Progenitor cell of endocrine pancreas (in vitro differentiated cells): ENCODE data around the gene TTC27. TPM values are rescaled to one million over a fixed set of nuclear protein-coding genes. Genes with fewer than 3 reads are reported as not detected.
"Not testable (repeated sequence)": the region's sequence is repeated elsewhere in the genome, so short reads cannot be mapped to it uniquely, and the experiment has no call there.

Source experiments
- DNase-seq: peaks from one replicate; pipeline ENCODE4 v3.0.0; 2021; ENCODE audit warnings: low spot score; ENCODE audit not compliant: unreplicated experiment
- H3K27ac Mint-ChIP-seq: 2 replicates; pipeline ENCODE4 v1.8.0; 2021; ENCODE audit warnings: mild to moderate bottlenecking, moderate library complexity, mixed read lengths
- H3K27me3 Mint-ChIP-seq: 2 replicates; pipeline ENCODE4 v1.8.0; 2021; ENCODE audit warnings: mixed read lengths
- H3K36me3 Mint-ChIP-seq: 2 replicates; pipeline ENCODE4 v1.8.0; 2022; ENCODE audit warnings: mixed read lengths; ENCODE audit not compliant: insufficient read depth
- H3K4me1 Mint-ChIP-seq: 2 replicates; pipeline ENCODE4 v1.8.0; 2021; ENCODE audit warnings: low read depth, mixed read lengths
- H3K4me3 Mint-ChIP-seq: 2 replicates; pipeline ENCODE4 v1.8.0; 2021; ENCODE audit warnings: low read depth, mild to moderate bottlenecking, moderate library complexity, mixed read lengths
- H3K9me3 Mint-ChIP-seq: 2 replicates; pipeline ENCODE4 v1.8.0; 2021; ENCODE audit warnings: low read depth, mixed read lengths
- total RNA-seq: library from RNA; stranded (reverse); gene quantifications from 2 replicates; pipeline ENCODE4 v1.2.1, GENCODE V29; 2021
- TF ChIP-seq, protein P1 (sequence below): fragments of 200-600 bp; sonication (generic); IDR thresholded peaks from one replicate; pipeline ENCODE4 v1.5.0; 2021; ENCODE audit warnings: antibody characterized with exemption, mild to moderate bottlenecking; ENCODE audit not compliant: unreplicated experiment

Gene TTC27
- total RNA-seq, 1 donor from 2014 or later, result 20.5 TPM

DNA sequence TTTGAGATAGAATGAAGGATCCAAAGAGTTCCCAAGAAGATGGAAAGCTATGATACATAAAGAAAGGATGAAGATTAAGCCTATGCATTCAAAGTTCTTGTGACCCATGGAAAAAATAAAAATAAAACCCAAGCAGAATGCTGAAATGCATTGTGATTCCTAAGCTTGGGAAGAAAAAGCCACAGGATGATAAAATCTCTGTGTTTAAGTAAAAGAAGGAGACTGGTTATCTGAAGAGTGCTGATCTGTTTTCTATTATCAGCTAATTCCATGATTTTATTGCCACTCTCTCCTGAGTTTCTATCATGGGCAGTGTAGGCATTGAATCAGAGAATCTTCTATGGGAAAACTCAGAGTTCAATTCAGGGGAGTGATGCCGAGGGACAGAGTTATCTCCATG is 215.8 kb downstream of the TTC27 start:
- Mint-ChIP-seq H3K27ac (no peak overlapping the region), H3K27me3 (peaks cover 2% of the 10 kb centered on the region), H3K9me3 (peaks cover 7% of the 10 kb centered on the region), H3K4me3 (no peak overlapping the region), H3K36me3 (no peaks in the 10 kb centered on the region), H3K4me1 (peaks cover 1% of the 10 kb centered on the region)
- TF ChIP-seq, protein P1, sequence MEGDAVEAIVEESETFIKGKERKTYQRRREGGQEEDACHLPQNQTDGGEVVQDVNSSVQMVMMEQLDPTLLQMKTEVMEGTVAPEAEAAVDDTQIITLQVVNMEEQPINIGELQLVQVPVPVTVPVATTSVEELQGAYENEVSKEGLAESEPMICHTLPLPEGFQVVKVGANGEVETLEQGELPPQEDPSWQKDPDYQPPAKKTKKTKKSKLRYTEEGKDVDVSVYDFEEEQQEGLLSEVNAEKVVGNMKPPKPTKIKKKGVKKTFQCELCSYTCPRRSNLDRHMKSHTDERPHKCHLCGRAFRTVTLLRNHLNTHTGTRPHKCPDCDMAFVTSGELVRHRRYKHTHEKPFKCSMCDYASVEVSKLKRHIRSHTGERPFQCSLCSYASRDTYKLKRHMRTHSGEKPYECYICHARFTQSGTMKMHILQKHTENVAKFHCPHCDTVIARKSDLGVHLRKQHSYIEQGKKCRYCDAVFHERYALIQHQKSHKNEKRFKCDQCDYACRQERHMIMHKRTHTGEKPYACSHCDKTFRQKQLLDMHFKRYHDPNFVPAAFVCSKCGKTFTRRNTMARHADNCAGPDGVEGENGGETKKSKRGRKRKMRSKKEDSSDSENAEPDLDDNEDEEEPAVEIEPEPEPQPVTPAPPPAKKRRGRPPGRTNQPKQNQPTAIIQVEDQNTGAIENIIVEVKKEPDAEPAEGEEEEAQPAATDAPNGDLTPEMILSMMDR, result no peak
- DNase-seq, result no peak

DNA sequence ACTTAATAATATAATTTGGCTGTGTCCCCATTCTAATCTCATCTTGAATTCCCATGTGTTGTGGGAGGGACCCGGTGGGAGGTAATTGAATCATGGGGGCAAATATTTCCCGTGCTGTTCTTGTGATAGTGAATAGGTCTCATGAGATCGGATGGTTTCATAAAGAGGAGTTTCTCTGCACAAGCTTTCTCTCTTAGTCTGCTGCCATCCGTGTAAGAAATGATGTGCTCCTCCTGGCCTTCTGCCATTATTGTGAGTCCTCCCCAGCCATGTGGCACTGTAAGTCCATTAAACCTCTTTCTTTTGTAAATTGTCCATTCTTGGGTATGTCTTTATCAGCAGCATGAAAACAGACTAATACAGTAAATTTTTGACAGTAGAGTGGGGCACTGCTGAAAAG is 216.4 kb downstream of the TTC27 start:
- no peak overlapping the region for H3K27ac Mint-ChIP-seq
- peaks cover 7% of the 10 kb centered on the region for H3K9me3 Mint-ChIP-seq
- peaks cover 2% of the 10 kb centered on the region for H3K27me3 Mint-ChIP-seq
- peaks cover 1% of the 10 kb centered on the region for H3K4me1 Mint-ChIP-seq
- H3K36me3 Mint-ChIP-seq, result no peaks in the 10 kb centered on the region
- H3K4me3 Mint-ChIP-seq, result no peak overlapping the region
- TF ChIP-seq, protein P1, result no peak
- DNase-seq, result no peak

DNA sequence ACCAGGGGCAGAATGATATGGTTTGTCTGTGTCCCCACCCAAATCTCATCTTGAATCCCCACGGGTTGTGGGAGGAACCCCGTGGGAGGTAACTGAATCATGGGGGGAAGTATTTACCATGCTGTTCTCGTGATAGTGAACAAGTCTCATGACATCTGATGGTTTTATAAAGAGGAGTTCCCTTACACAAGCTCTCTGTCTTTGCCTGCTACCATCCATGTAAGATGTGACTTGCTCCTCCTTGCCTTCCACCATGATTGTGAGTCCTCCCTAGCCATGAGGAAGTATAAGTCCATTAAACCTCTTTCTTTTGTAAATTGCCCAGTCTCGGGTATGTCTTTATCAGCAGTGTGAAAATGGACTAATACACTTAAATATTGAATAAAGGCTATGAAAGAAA is 218.4 kb downstream of the TTC27 start:
- not testable (repeated sequence) for H3K27ac Mint-ChIP-seq, H3K4me3 Mint-ChIP-seq, H3K36me3 Mint-ChIP-seq, H3K27me3 Mint-ChIP-seq, H3K4me1 Mint-ChIP-seq, H3K9me3 Mint-ChIP-seq, DNase-seq

DNA sequence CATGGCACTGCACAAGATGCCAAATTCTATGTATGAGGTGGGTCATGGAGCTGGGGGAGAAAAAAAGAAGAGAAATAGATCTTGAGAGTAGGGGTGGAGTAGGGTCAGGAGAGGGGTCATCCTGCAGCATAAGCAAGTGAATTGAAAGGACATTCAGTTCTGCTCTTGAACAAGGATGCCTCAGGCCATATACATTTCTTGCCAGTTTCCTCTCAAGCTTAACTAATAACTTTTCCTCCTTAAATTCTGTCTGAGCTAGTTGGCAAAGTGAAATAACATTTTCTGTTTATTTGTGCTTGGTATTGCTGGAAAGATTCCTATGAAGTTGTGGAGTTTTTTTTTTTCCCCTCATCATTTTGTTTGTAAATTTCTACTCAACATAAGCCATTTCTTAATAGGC is 219.9 kb downstream of the TTC27 start:
- Mint-ChIP-seq H3K9me3 (peaks cover 7% of the 10 kb centered on the region), H3K4me1 (peaks cover 1% of the 10 kb centered on the region), H3K36me3 (no peaks in the 10 kb centered on the region), H3K27ac (no peak overlapping the region), H3K27me3 (no peaks in the 10 kb centered on the region), H3K4me3 (no peak overlapping the region)
- TF ChIP-seq, protein P1, result no peak
- DNase-seq, result no peak

DNA sequence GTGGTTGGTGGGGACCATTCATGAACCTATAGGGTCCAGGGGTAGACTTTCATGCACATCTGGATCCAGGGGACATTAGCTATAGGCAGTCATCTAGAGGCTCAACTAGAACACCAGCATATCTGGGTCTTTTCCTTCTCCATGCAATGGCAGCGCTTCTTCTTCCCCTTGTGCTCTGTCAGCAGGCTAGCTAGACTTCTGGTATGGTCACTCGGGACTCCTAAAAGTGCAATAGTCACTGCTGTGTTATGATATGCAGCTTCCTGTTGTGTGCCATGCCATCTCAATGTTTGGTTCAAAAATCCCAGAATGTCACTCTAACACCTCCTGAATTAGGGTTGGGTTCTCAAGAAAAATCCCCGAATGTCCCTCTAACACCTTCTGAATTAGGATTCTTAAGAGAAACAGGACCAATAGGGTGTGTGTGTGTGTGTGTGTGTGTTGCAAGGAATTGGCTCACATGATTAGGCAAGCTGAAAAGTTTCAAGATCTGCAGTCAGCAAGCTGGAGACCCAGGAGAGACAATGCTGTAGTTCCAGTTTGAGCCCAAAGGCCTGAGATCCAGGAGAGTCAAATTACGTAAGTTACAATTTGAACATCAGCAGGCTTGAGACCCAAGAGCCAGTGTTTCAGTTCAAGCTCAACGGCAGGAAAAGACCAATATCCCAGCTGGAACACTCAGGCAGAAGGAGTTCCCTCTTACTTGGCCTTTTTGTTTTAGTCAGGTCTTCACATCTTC is 221.8 kb downstream of the TTC27 start:
- no peaks in the 10 kb centered on the region for H3K36me3 Mint-ChIP-seq
- TF ChIP-seq, protein P1, result no peak
- H3K27ac Mint-ChIP-seq, result no peak overlapping the region
- no peak overlapping the region for H3K4me3 Mint-ChIP-seq
- H3K4me1 Mint-ChIP-seq, result no peaks in the 10 kb centered on the region
- peaks cover 3% of the 10 kb centered on the region for H3K9me3 Mint-ChIP-seq
- no peak for DNase-seq
- H3K27me3 Mint-ChIP-seq, result no peaks in the 10 kb centered on the region

DNA sequence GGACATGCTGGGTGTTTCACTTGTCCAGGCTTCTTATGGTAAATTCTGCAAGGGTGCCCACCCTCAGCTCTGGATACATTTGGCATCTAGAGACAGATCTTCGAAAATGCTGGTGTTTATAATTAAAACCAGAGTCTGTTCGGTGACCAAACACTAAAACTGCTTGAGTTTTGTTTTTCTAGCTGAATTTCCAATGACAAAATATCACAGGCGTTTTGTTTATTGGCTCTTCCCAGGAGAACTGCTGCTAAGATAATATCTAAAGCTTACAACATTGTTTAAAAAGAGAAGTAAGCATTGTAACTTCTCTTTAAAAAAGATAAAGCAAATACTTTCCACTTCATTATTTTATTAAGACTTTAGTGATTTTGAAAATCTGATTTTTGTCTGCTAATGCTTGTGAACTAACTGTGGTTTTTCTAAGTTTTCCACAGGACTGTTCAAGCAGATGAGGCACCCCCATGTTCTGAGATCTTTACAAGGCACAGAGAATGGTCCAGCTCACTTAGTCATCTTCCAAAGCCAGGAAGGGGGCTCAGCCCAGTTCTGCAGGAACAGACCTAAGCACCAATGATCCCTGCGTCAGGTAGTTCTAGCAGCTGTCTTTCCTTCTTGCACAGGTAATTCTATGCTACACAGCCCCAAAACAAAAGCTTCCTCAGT is 224.1 kb downstream of the TTC27 start:
- Mint-ChIP-seq H3K27me3 (no peaks in the 10 kb centered on the region), H3K36me3 (no peaks in the 10 kb centered on the region), H3K27ac (no peak overlapping the region), H3K4me3 (no peak overlapping the region), H3K9me3 (no peaks in the 10 kb centered on the region), H3K4me1 (no peaks in the 10 kb centered on the region)
- no peak for DNase-seq
- TF ChIP-seq, protein P1, result no peak
